MM.1S (cell line): ENCODE data around the gene CYREN.

Experiments
- DNase-seq: peaks from one replicate; pipeline ENCODE4 v3.0.0-alpha.2; 2015
- H2AFZ ChIP-seq: fragments of 300-600 bp; sonication (generic); 2 replicates; pipeline ENCODE4 v1.6.0; 2016; ENCODE audit warnings: antibody characterized with exemption, low read length
- H3F3A ChIP-seq: fragments of 300-600 bp; sonication (generic); 2 replicates; pipeline ENCODE4 v1.6.1; 2016; ENCODE audit warnings: mild to moderate bottlenecking, antibody characterized with exemption, low read length, moderate library complexity, mixed read lengths; ENCODE audit not compliant: insufficient read depth
- H3K27ac ChIP-seq: fragments of 300-600 bp; sonication (generic); 2 replicates; pipeline ENCODE4 v1.5.1; 2016; ENCODE audit warnings: mild to moderate bottlenecking, low read length
- H3K27me3 ChIP-seq: fragments of 300-600 bp; sonication (generic); replicated peaks from 2 replicates; pipeline ENCODE4 v1.6.0; 2016; ENCODE audit warnings: low read length; ENCODE audit not compliant: insufficient read depth
- H3K36me3 ChIP-seq: fragments of 300-600 bp; sonication (generic); replicated peaks from 2 replicates; pipeline ENCODE4 v1.6.1; 2016; ENCODE audit warnings: mild to moderate bottlenecking, low read length, mixed read lengths; ENCODE audit not compliant: insufficient read depth
- H3K4me1 ChIP-seq: fragments of 300-600 bp; sonication (generic); 2 replicates; pipeline ENCODE4 v1.6.1; 2016; ENCODE audit warnings: low read length, mixed read lengths
- H3K4me2 ChIP-seq: fragments of 300-600 bp; sonication (generic); 2 replicates; pipeline ENCODE4 v1.6.0; 2016; ENCODE audit warnings: low read depth, low read length
- H3K4me3 ChIP-seq: fragments of 300-600 bp; sonication (generic); 2 replicates; pipeline ENCODE4 v1.5.1; 2016; ENCODE audit warnings: low read length, mixed read lengths
- H3K79me2 ChIP-seq: fragments of 300-600 bp; sonication (generic); 2 replicates; pipeline ENCODE4 v1.6.1; 2016; ENCODE audit warnings: mixed run types, low read length, mixed read lengths
- H3K9ac ChIP-seq: fragments of 300-600 bp; sonication (generic); 2 replicates; pipeline ENCODE4 v1.6.1; 2016; ENCODE audit warnings: low read length, mixed read lengths
- H3K9me2 ChIP-seq: fragments of 300-600 bp; sonication (generic); replicated peaks from 2 replicates; pipeline ENCODE4 v1.6.1; 2016; ENCODE audit warnings: mild to moderate bottlenecking, low read length, mixed read lengths; ENCODE audit not compliant: insufficient read depth
- H3K9me3 ChIP-seq: fragments of 300-600 bp; sonication (generic); replicated peaks from 2 replicates; pipeline ENCODE4 v1.6.1; 2016; ENCODE audit warnings: mild to moderate bottlenecking, low read length, mixed read lengths; ENCODE audit not compliant: insufficient read depth
- H4K20me1 ChIP-seq: fragments of 300-600 bp; sonication (generic); 2 replicates; pipeline ENCODE4 v1.6.1; 2016; ENCODE audit warnings: mild to moderate bottlenecking, low read length, moderate library complexity, mixed read lengths; ENCODE audit not compliant: insufficient read depth
- EZH2 ChIP-seq: fragments of 300-600 bp; sonication (generic); optimal IDR thresholded peaks from 2 replicates; pipeline ENCODE3; 2017; ENCODE audit warnings: low read depth, mild to moderate bottlenecking, antibody characterized with exemption, low read length, mixed read lengths
- EZH2phosphoT487 ChIP-seq: fragments of 300-600 bp; sonication (generic); IDR thresholded peaks from 2 replicates; pipeline ENCODE4 v1.6.1; 2018; ENCODE audit warnings: antibody characterized with exemption, low read length
- TF ChIP-seq, protein P1 (sequence below): fragments of 300-600 bp; sonication (generic); IDR thresholded peaks from 2 replicates; pipeline ENCODE4 v1.5.1; 2016; ENCODE audit warnings: antibody characterized with exemption, low read length, mixed read lengths

CYREN gene, protein sequence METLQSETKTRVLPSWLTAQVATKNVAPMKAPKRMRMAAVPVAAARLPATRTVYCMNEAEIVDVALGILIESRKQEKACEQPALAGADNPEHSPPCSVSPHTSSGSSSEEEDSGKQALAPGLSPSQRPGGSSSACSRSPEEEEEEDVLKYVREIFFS

DNA sequence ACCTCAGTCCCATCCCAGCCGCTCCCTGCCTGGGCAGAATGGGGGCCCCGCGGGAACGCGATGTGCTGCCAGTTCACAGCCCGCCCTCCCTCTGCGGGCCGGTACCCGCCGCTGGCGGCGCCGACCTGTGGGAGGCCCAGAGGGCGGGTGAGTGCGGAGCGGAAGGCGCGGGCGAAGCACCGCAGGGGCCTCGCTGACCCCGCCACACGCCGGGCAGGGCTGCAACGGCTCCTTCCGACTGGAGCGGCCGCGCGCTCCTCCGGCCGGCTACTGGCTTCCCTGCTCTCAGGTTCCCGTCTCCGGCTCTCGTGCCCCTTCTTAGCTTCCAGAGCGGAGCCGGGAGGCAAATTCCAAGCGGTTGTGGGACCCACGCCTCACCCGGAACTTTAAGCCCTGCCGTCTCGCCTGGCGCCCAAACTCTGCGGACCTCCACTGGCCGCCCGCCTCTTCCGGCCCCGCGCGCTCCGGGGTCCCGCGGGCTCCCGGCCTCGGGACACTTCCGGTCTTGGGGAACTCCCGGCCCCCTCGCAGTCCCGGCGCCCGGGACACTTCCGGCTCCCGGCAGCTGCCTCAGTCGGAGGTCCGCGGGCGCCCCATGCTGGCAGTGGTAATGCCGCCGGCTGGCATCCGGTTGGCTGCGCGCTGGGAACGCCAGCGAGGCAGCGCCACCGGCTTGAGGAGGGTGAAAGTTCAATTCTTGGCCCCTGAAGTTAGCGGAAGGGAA lies at the start of gene CYREN:
CYREN (minus strand) TSS at position 434 of the 724 bp plus-strand sequence. CDS start 1,785 bp downstream, outside the sequence.
- H3K4me1 ChIP-seq = peaks cover 15% of the 10 kb centered on the region
- H3F3A ChIP-seq = peaks cover 27% of the 10 kb centered on the region
- H3K27ac ChIP-seq = peak within 1 kb of the TSS; percentile 97
- peak within 1 kb of the TSS; percentile 89 for H3K4me3 ChIP-seq
- no peaks in the 10 kb centered on the region for H3K27me3 ChIP-seq
- H3K9me2 ChIP-seq = no peaks in the 10 kb centered on the region
- peak within 1 kb of the TSS; percentile 98 for H3K9ac ChIP-seq
- no peaks in the 10 kb centered on the region for H4K20me1 ChIP-seq
- H3K79me2 ChIP-seq = peaks cover 48% of the 10 kb centered on the region
- H3K36me3 ChIP-seq = peaks cover 30% of the 10 kb centered on the region
- peak within 1 kb of the TSS; percentile 85 for H2AFZ ChIP-seq
- H3K9me3 ChIP-seq = no peaks in the 10 kb centered on the region
- peak within 1 kb of the TSS; percentile 97 for H3K4me2 ChIP-seq
- TF ChIP-seq EZH2 = no peak
- TF ChIP-seq, protein P1, sequence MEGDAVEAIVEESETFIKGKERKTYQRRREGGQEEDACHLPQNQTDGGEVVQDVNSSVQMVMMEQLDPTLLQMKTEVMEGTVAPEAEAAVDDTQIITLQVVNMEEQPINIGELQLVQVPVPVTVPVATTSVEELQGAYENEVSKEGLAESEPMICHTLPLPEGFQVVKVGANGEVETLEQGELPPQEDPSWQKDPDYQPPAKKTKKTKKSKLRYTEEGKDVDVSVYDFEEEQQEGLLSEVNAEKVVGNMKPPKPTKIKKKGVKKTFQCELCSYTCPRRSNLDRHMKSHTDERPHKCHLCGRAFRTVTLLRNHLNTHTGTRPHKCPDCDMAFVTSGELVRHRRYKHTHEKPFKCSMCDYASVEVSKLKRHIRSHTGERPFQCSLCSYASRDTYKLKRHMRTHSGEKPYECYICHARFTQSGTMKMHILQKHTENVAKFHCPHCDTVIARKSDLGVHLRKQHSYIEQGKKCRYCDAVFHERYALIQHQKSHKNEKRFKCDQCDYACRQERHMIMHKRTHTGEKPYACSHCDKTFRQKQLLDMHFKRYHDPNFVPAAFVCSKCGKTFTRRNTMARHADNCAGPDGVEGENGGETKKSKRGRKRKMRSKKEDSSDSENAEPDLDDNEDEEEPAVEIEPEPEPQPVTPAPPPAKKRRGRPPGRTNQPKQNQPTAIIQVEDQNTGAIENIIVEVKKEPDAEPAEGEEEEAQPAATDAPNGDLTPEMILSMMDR = peak; percentile 83
- peak; percentile 99 for DNase-seq

DNA sequence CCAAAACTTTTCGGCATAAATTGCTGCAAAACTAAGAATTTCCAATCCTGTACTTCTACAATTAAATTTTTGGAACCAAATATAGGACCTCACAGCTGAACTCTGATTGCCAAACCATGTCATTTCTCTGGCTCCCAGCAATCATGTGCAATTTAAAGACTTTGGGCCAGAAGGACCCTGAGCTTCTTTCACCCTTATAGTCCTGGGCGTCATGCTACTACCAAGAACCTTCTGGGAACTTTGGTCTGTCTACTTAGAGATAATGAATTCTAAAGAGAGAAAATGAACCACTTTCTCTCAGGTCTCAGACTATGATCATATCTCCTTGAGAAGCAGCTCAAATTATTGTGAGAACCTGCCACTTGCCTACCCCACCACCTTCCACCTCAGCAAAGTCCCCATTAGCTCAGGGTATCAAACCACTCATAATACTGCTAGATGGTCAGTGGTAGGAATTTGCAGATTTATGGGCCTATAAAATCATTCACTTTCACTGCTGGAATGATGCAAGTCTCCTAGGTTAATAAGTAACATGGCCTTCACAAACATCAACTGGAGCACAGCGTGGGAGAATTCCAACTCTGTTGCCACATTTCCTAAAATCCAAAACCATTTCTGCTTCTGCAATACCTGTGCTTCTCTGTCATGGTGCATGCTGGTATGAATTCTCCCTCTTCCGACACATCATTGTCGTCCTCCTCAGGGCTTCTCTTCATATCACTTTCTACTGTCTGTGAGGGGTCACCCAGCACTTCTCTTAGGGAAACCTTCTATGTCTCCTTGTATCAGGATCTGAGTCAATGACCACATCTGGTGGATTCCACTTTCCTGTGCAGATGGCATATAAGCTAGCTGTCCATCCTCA lies 47.4 kb upstream of the CYREN start:
- no peak for DNase-seq
- no peak overlapping the region for H3K4me3 ChIP-seq
- H2AFZ ChIP-seq = no peak overlapping the region
- no peak overlapping the region for H3K9ac ChIP-seq
- H3K27me3 ChIP-seq = no peaks in the 10 kb centered on the region
- H3K36me3 ChIP-seq = no peaks in the 10 kb centered on the region
- no peaks in the 10 kb centered on the region for H4K20me1 ChIP-seq
- no peaks in the 10 kb centered on the region for H3K4me1 ChIP-seq
- H3K9me2 ChIP-seq = no peaks in the 10 kb centered on the region
- no peaks in the 10 kb centered on the region for H3K79me2 ChIP-seq
- no peaks in the 10 kb centered on the region for H3F3A ChIP-seq
- no peak overlapping the region for H3K4me2 ChIP-seq
- TF ChIP-seq, protein P1 = no peak
- TF ChIP-seq EZH2phosphoT487 (no peak), EZH2 (no peak)
- no peaks in the 10 kb centered on the region for H3K9me3 ChIP-seq
- H3K27ac ChIP-seq = no peak overlapping the region

DNA sequence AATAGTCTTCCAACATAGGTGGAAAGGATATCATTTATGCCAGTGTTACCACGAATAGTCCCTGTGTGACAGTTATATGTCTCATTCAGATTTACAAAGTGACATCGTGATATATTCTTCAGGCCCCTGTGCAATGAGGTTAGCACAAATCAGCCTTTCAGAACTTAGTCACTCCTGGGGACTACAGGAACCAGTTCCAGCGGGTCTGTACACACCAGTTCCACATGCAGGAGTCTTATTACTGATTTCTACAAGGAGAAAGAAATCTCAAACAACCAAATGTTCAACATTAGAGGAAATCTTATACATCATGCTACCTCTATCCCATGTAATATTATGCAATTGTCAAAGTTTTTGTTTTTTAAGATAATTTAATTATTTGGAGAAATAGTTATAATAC lies 45.2 kb upstream of the CYREN start:
- TF ChIP-seq, protein P1 = no peak
- no peak for TF ChIP-seq EZH2
- no peak for TF ChIP-seq EZH2phosphoT487

More for the DNA sequence above, 45.2 kb upstream of the CYREN start:
- no peak overlapping the region for H2AFZ ChIP-seq
- no peak overlapping the region for H3K27ac ChIP-seq
- no peak overlapping the region for H3K4me3 ChIP-seq
- no peaks in the 10 kb centered on the region for H3K9me3 ChIP-seq
- H3K27me3 ChIP-seq = no peaks in the 10 kb centered on the region
- no peaks in the 10 kb centered on the region for H3K36me3 ChIP-seq
- no peaks in the 10 kb centered on the region for H3K4me1 ChIP-seq
- H3K9ac ChIP-seq = no peak overlapping the region
- no peaks in the 10 kb centered on the region for H3K79me2 ChIP-seq
- H3K9me2 ChIP-seq = no peaks in the 10 kb centered on the region
- no peak overlapping the region for H3K4me2 ChIP-seq
- H3F3A ChIP-seq = 0 out of 2 replicates have a peak, but pooled peaks cover 5% of the 10 kb centered on the region
- DNase-seq = no peak
- H4K20me1 ChIP-seq = no peaks in the 10 kb centered on the region
